ENCODE results near the gene DSCAML1. TPM values are rescaled to one million over a fixed set of nuclear protein-coding genes. Genes with fewer than 3 reads are reported as not detected.

The DSCAML1 gene
- total and polyA plus RNA-seq, 7 donors, result 0.04 to 0.52 (median 0.06) TPM

GRCh38 chr11:117668321-117668751 lies 128.7 kb downstream of the DSCAML1 start:
- Histone ChIP-seq H3K36me3 (ENCODE audit: insufficient read depth in 1 of 2, low read depth in 1 of 2) (no peaks in the 10 kb centered on the region), H3K4me1 (no peaks in the 10 kb centered on the region), H3K4me3 (no peak overlapping the region), H3K27me3 (ENCODE audit: insufficient read depth in 3 of 3, low read length in 2 of 3) (peaks cover 0 to 8% (median 0%) of the 10 kb centered on the region in 3 donors), H3K27ac (no peak overlapping the region), H3K9me3 (no peaks in the 10 kb centered on the region)
- TF ChIP-seq CTCF (IDR thresholded peaks at IDR 0.05), result no peak
- no peak for DNase-seq
- intact Hi-C loops (cut with DNase I), result no loop called here
- 66 to 71% (median 69%) methylated on average over 6 of the region's 6 CpGs for WGBS, 3 donors
- no peak for ATAC-seq

GRCh38 chr11:117664897-117665296 lies 132.1 kb downstream of the DSCAML1 start:
- intact Hi-C loops (cut with DNase I), result loop anchor here in 1 of 2 donors (2.0 kb wide), 1 partner anchor 62 kb away; no protein-coding TSS in a partner anchor
- Histone ChIP-seq H3K4me1 (no peaks in the 10 kb centered on the region), H3K4me3 (no peak overlapping the region), H3K36me3 (ENCODE audit: insufficient read depth in 1 of 2, low read depth in 1 of 2) (no peaks in the 10 kb centered on the region), H3K27ac (no peak overlapping the region), H3K9me3 (no peaks in the 10 kb centered on the region), H3K27me3 (ENCODE audit: insufficient read depth in 3 of 3, low read length in 2 of 3) (peaks cover 0 to 7% (median 4%) of the 10 kb centered on the region in 3 donors)
- no peak for TF ChIP-seq CTCF (IDR thresholded peaks at IDR 0.05)
- peak in 1 of 2 donors; percentile 26 for DNase-seq
- no peak for ATAC-seq
- 63 to 67% (median 64%) methylated on average over 8 of the region's 8 CpGs for WGBS, 3 donors

- Histone ChIP-seq H3K4me3 (no peak overlapping the region), H3K27ac (no peak overlapping the region), H3K36me3 (ENCODE audit: insufficient read depth in 1 of 2, low read depth in 1 of 2) (no peaks in the 10 kb centered on the region), H3K4me1 (no peaks in the 10 kb centered on the region), H3K27me3 (ENCODE audit: insufficient read depth in 3 of 3, low read length in 2 of 3) (peaks cover 0 to 7% (median 4%) of the 10 kb centered on the region in 3 donors), H3K9me3 (no peaks in the 10 kb centered on the region)
- no peak for TF ChIP-seq CTCF (IDR thresholded peaks at IDR 0.05)
- intact Hi-C loops (cut with DNase I), result loop anchor here in 1 of 2 donors (2.0 kb wide), 1 partner anchor 61 kb away; no protein-coding TSS in a partner anchor
- 26 to 37% (median 28%) methylated on average over 11 of the region's 11 CpGs for WGBS, 3 donors
- ATAC-seq, result no peak
- peak in 1 of 2 donors; percentile 29 for DNase-seq
These were observed 133.2 kb downstream of the DSCAML1 start for GRCh38 chr11:117663821-117664220.

GRCh38 chr11:117663414-117663813 lies 133.6 kb downstream of the DSCAML1 start:
- no peak for ATAC-seq
- Histone ChIP-seq H3K27ac (no peak overlapping the region), H3K36me3 (ENCODE audit: insufficient read depth in 1 of 2, low read depth in 1 of 2) (no peaks in the 10 kb centered on the region), H3K4me1 (no peaks in the 10 kb centered on the region), H3K9me3 (no peaks in the 10 kb centered on the region), H3K27me3 (ENCODE audit: insufficient read depth in 3 of 3, low read length in 2 of 3) (peaks cover 0 to 6% (median 5%) of the 10 kb centered on the region in 3 donors), H3K4me3 (no peak overlapping the region)
- no peak for TF ChIP-seq CTCF (IDR thresholded peaks at IDR 0.05)
- peak in 1 of 2 donors; percentile 15 for DNase-seq
- intact Hi-C loops (cut with DNase I), result no loop called here
- WGBS, 3 donors, result 20 to 31% (median 28%) methylated on average over 5 of the region's 5 CpGs

All from psoas muscle (tissue), 8 donors.